Stimulated activated CD4-positive, alpha-beta T cell treated with anti-CD3 and anti-CD28 coated beads, Interleukin-1b, Interleukin-23, amount 100 ng/mL, for 24 hours (primary cell): ENCODE measurements around the gene MUTYH.
A peak's percentile ranks its signal among the peaks of the same experiment; 100 is the strongest.
"Not testable (repeated sequence)": the region's sequence is repeated elsewhere in the genome, so short reads cannot be mapped to it uniquely, and the experiment has no call there.

Experiments
- DNase-seq, 4 experiments: peaks; one replicate each; pipeline ENCODE4 v3.0.0-alpha.2; 2020; ENCODE audit warnings: low read depth in 4 of 4, low spot score in 1 of 4

The MUTYH gene

GRCh38 chr1:45325851-45326506 lies 14.3 kb downstream of the MUTYH start:
- no peak for DNase-seq

- no peak for DNase-seq
These were observed 17.7 kb downstream of the MUTYH start for GRCh38 chr1:45322486-45323040.

GRCh38 chr1:45321444-45321843 lies 18.8 kb downstream of the MUTYH start:
- DNase-seq = no peak

GRCh38 chr1:45319761-45320160 lies 20.5 kb downstream of the MUTYH start:
- no peak for DNase-seq

GRCh38 chr1:45317166-45317565 lies 23.1 kb downstream of the MUTYH start:
- no peak for DNase-seq

GRCh38 chr1:45314266-45314665 lies 26.0 kb downstream of the MUTYH start:
- DNase-seq = no peak

- DNase-seq = no peak
These were observed 33.3 kb downstream of the MUTYH start for GRCh38 chr1:45306905-45307304.

GRCh38 chr1:45306319-45306718 lies 33.9 kb downstream of the MUTYH start:
- DNase-seq = peak in 1 of 4 experiments; percentile 43

- DNase-seq = no peak
These were observed 35.0 kb downstream of the MUTYH start for GRCh38 chr1:45305231-45305630.

GRCh38 chr1:45304311-45305081 lies 35.7 kb downstream of the MUTYH start:
- no peak for DNase-seq

GRCh38 chr1:45303520-45304310 lies 36.5 kb downstream of the MUTYH start:
- DNase-seq = peak; percentile 94 to 99 (median 98)

GRCh38 chr1:45302505-45303150 lies 37.6 kb downstream of the MUTYH start:
- no peak for DNase-seq

- no peak for DNase-seq
These were observed 39.6 kb downstream of the MUTYH start for GRCh38 chr1:45300669-45300997.

GRCh38 chr1:45299981-45300668 lies 40.1 kb downstream of the MUTYH start:
- DNase-seq = no peak

GRCh38 chr1:45299296-45299695 lies 40.9 kb downstream of the MUTYH start:
- no peak for DNase-seq

- no peak for DNase-seq
These were observed 42.4 kb downstream of the MUTYH start for GRCh38 chr1:45297666-45298356.

GRCh38 chr1:45291716-45292115 lies 48.5 kb downstream of the MUTYH start:
- DNase-seq = no peak

GRCh38 chr1:45291002-45291401 lies 49.2 kb downstream of the MUTYH start:
- DNase-seq = not testable (repeated sequence)

- not testable (repeated sequence) for DNase-seq
These were observed 53.7 kb downstream of the MUTYH start for GRCh38 chr1:45286521-45286920.

- not testable (repeated sequence) for DNase-seq
These were observed 55.4 kb downstream of the MUTYH start for GRCh38 chr1:45284858-45285257.
